GM21528 (cell line): Measurements from ENCODE around the gene CDK5RAP2.

Experiments used
- ATAC-seq: cut with Tn5 transposase; IDR thresholded peaks from one replicate; pipeline ENCODE4 v1.9.1; 2021; ENCODE audit warnings: mild to moderate bottlenecking, moderate library complexity; ENCODE audit not compliant: unreplicated experiment, low FRiP score

CDK5RAP2 gene

GRCh38 chr9:120442308-120442995 lies 137.5 kb downstream of the CDK5RAP2 start:
- ATAC-seq, result no peak

GRCh38 chr9:120441426-120442307 lies 138.3 kb downstream of the CDK5RAP2 start:
- no peak for ATAC-seq

GRCh38 chr9:120440791-120441190 lies 139.2 kb downstream of the CDK5RAP2 start:
- no peak for ATAC-seq

- no peak for ATAC-seq
These were observed 140.0 kb downstream of the CDK5RAP2 start for GRCh38 chr9:120439926-120440325.

- ATAC-seq, result no peak
These were observed 141.0 kb downstream of the CDK5RAP2 start for GRCh38 chr9:120438836-120439546.

- no peak for ATAC-seq
These were observed 141.9 kb downstream of the CDK5RAP2 start for GRCh38 chr9:120438111-120438510.

GRCh38 chr9:120436983-120437475 lies 142.9 kb downstream of the CDK5RAP2 start:
- no peak for ATAC-seq

- no peak for ATAC-seq
These were observed 143.5 kb downstream of the CDK5RAP2 start for GRCh38 chr9:120436446-120436845.

GRCh38 chr9:120435091-120435490 lies 144.9 kb downstream of the CDK5RAP2 start:
- ATAC-seq, result no peak

GRCh38 chr9:120434532-120434931 lies 145.4 kb downstream of the CDK5RAP2 start:
- no peak for ATAC-seq

GRCh38 chr9:120433701-120434100 lies 146.3 kb downstream of the CDK5RAP2 start:
- no peak for ATAC-seq

GRCh38 chr9:120432600-120432999 lies 147.4 kb downstream of the CDK5RAP2 start:
- ATAC-seq, result no peak

GRCh38 chr9:120431268-120431667 lies 148.7 kb downstream of the CDK5RAP2 start:
- no peak for ATAC-seq

- no peak for ATAC-seq
These were observed 155.7 kb downstream of the CDK5RAP2 start for GRCh38 chr9:120424248-120424647.

GRCh38 chr9:120423812-120424211 lies 156.2 kb downstream of the CDK5RAP2 start:
- no peak for ATAC-seq

GRCh38 chr9:120421977-120422376 lies 158.0 kb downstream of the CDK5RAP2 start:
- no peak for ATAC-seq

- no peak for ATAC-seq
These were observed 161.7 kb downstream of the CDK5RAP2 start for GRCh38 chr9:120418315-120418714.

- no peak for ATAC-seq
These were observed 163.1 kb downstream of the CDK5RAP2 start for GRCh38 chr9:120416781-120417427.

GRCh38 chr9:120413121-120414048 lies 166.6 kb downstream of the CDK5RAP2 start:
- no peak for ATAC-seq
